Thymus (tissue), 14 donors: Measurements from ENCODE around the gene TBC1D24. TPM values are rescaled to one million over a fixed set of nuclear protein-coding genes. Genes with fewer than 3 reads are reported as not detected.

ENCODE experiments used
- DNase-seq, 9 donors: peaks; one replicate each; pipeline ENCODE4 v3.0.0-alpha.2; 2013; ENCODE audit warnings: low spot score in 9 of 9, low read depth in 6 of 9, missing footprints in 1 of 9
- H3K27ac ChIP-seq, 2 donors: one replicate each; pipeline ENCODE4 v1.5.1; 2013; ENCODE audit warnings: control low read depth in 1 of 2, low read depth in 1 of 2, low read length in 1 of 2, mild to moderate bottlenecking in 1 of 2, moderate library complexity in 1 of 2
- H3K27me3 ChIP-seq, 2 donors: one replicate each; pipeline ENCODE4 v1.5.1; 2013; ENCODE audit warnings: low read length in 1 of 2; ENCODE audit not compliant: control insufficient read depth in 2 of 2, insufficient read depth in 1 of 2
- H3K36me3 ChIP-seq, 2 donors: one replicate each; pipeline ENCODE4 v1.5.1; 2013; ENCODE audit warnings: low read length in 1 of 2, mild to moderate bottlenecking in 1 of 2, moderate library complexity in 1 of 2; ENCODE audit not compliant: control insufficient read depth in 2 of 2, insufficient read depth in 2 of 2
- H3K4me1 ChIP-seq, 2 donors: one replicate each; pipeline ENCODE4 v1.5.1; 2013; ENCODE audit warnings: low read length in 2 of 2; ENCODE audit not compliant: control insufficient read depth in 2 of 2, insufficient read depth in 2 of 2
- H3K4me3 ChIP-seq, 2 donors: one replicate each; pipeline ENCODE4 v1.5.1; 2013; ENCODE audit warnings: low read length in 2 of 2, control low read depth in 1 of 2, mild to moderate bottlenecking in 1 of 2
- H3K9me3 ChIP-seq, 2 donors: one replicate each; pipeline ENCODE4 v1.5.1; 2013; ENCODE audit warnings: low read length in 1 of 2, mild to moderate bottlenecking in 1 of 2; ENCODE audit not compliant: control insufficient read depth in 2 of 2, insufficient read depth in 1 of 2
- WGBS: extraction: QIAGEN DNeasy Blood & Tissue Kit; methylation state at CpG from one replicate; pipeline ENCODE4 v1.1.7; 2013; 5-methylcytosine and 5-hydroxymethylcytosine counted together
- long read RNA-seq, 10 donors: transcript quantifications; one replicate each; lab custom pipeline, GENCODE V29; 2026
- polyA plus RNA-seq: library from polyadenylated mRNA; stranded (reverse); fragments of 200-250 nt; gene quantifications from one replicate; pipeline ENCODE4 v1.2.3, GENCODE V29; 2013
- total RNA-seq: library from RNA; stranded (reverse); fragments of 120-200 nt; gene quantifications from one replicate; pipeline ENCODE4 v1.2.4, GENCODE V29; 2013
- donor health status: healthy.

The TBC1D24 gene
- 3.5 TPM for total RNA-seq
- polyA plus RNA-seq: 3.7 TPM
- long read RNA-seq, donor 1: 0 reads
- long read RNA-seq, donor 2: 0 reads
- long read RNA-seq, donor 3: 0 reads
- long read RNA-seq, donor 4: 0 reads
- long read RNA-seq, donor 5, full-length matches to known transcripts: 1 of 1 reads
- long read RNA-seq, donor 5, partial matches to known transcripts: 0 of 1 reads
- long read RNA-seq, donor 5, other reads (novel, unspliced or antisense): 0 of 1 reads
- long read RNA-seq, donor 6: 0 reads
- long read RNA-seq, donor 7: 0 reads
- long read RNA-seq, donor 8: 0 reads
- long read RNA-seq, donor 9: 0 reads
- long read RNA-seq, donor 10: 0 reads

GRCh38 chr16:2474877-2475412 is at the start of gene TBC1D24:
TBC1D24 (plus strand) TSS chr16:2475127; CDS start chr16:2496149, 21,022 bp downstream.
- WGBS: 1% methylated on average over 77 of the region's 77 CpGs
- Histone ChIP-seq H3K27me3 (peaks cover 58 to 60% of the 10 kb centered on the region in 2 donors), H3K4me3 (peak within 1 kb of the TSS; percentile 52 to 83), H3K4me1 (peaks cover 13 to 41% of the 10 kb centered on the region in 2 donors), H3K36me3 (no peaks in the 10 kb centered on the region), H3K9me3 (no peaks in the 10 kb centered on the region), H3K27ac (peak within 1 kb of the TSS in 1 of 2 donors; percentile 60)
- DNase-seq: peak in 7 of 9 donors; percentile 50 to 82 (median 71)

GRCh38 chr16:2425825-2426430 is 49.0 kb upstream of the TBC1D24 start:
- Histone ChIP-seq H3K27ac (no peak overlapping the region), H3K4me3 (no peak overlapping the region), H3K36me3 (peaks cover 0 to 5% of the 10 kb centered on the region in 2 donors), H3K27me3 (peaks cover 0 to 4% of the 10 kb centered on the region in 2 donors), H3K9me3 (no peaks in the 10 kb centered on the region), H3K4me1 (peaks cover 5 to 29% of the 10 kb centered on the region in 2 donors)
- WGBS: 97% methylated on average over 13 of the region's 13 CpGs
- no peak for DNase-seq

DNA sequence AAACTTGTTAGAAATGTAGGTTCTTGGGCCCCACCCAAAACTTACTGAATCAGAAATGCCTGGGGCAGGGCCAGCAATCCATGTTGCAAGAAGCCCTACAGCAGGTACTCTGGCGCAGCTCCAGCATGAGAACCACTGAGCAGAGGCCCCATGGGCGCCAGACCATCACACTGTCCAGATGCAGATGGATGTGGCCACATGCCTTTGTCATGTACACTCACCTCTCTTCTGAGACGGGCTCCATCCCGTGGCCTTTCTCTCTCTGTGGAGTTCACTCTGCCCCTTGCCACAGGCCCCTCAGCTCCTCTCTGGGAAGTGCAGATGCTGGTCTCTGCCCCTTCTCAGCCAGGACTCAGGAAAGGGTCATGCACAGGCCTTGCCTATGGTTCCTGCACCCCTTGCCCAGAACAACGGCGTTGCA is 48.0 kb upstream of the TBC1D24 start:
- no peak overlapping the region for H3K27ac ChIP-seq
- no peak overlapping the region for H3K4me3 ChIP-seq
- H3K36me3 ChIP-seq: peaks cover 0 to 16% of the 10 kb centered on the region in 2 donors
- peaks cover 0 to 2% of the 10 kb centered on the region in 2 donors for H3K27me3 ChIP-seq
- DNase-seq: no peak
- WGBS: 98% methylated on average over 6 of the region's 6 CpGs
- H3K4me1 ChIP-seq: peaks cover 7 to 33% of the 10 kb centered on the region in 2 donors
- H3K9me3 ChIP-seq: no peaks in the 10 kb centered on the region

- no peak overlapping the region for H3K4me3 ChIP-seq
- peaks cover 7 to 31% of the 10 kb centered on the region in 2 donors for H3K4me1 ChIP-seq
- 98% methylated on average over 4 of the region's 4 CpGs for WGBS
- H3K36me3 ChIP-seq: peaks cover 4 to 21% of the 10 kb centered on the region in 2 donors
- H3K27me3 ChIP-seq: peaks cover 0 to 2% of the 10 kb centered on the region in 2 donors
- H3K27ac ChIP-seq: no peak overlapping the region
- no peaks in the 10 kb centered on the region for H3K9me3 ChIP-seq
- DNase-seq: no peak
Observed at GRCh38 chr16:2427526-2427925, 47.4 kb upstream of the TBC1D24 start.

- peaks cover 7 to 27% of the 10 kb centered on the region in 2 donors for H3K4me1 ChIP-seq
- peak overlapping the region; percentile 12 to 48 for H3K27ac ChIP-seq
- peak overlapping the region; percentile 71 to 85 for H3K4me3 ChIP-seq
- no peaks in the 10 kb centered on the region for H3K27me3 ChIP-seq
- H3K9me3 ChIP-seq: no peaks in the 10 kb centered on the region
- no peak for DNase-seq
- peaks cover 11 to 28% of the 10 kb centered on the region in 2 donors for H3K36me3 ChIP-seq
- WGBS: 43% methylated on average over 28 of the region's 28 CpGs
Observed at GRCh38 chr16:2428051-2428783, 46.7 kb upstream of the TBC1D24 start.

- no peaks in the 10 kb centered on the region for H3K27me3 ChIP-seq
- no peak for DNase-seq
- H3K27ac ChIP-seq: peak overlapping the region; percentile 12 to 48
- H3K4me1 ChIP-seq: peaks cover 7 to 27% of the 10 kb centered on the region in 2 donors
- H3K36me3 ChIP-seq: peaks cover 15 to 33% of the 10 kb centered on the region in 2 donors
- H3K9me3 ChIP-seq: no peaks in the 10 kb centered on the region
- peak overlapping the region; percentile 71 to 85 for H3K4me3 ChIP-seq
- under 1% methylated on average over 24 of the region's 24 CpGs for WGBS
Observed at GRCh38 chr16:2428784-2429033, 46.2 kb upstream of the TBC1D24 start.

DNA sequence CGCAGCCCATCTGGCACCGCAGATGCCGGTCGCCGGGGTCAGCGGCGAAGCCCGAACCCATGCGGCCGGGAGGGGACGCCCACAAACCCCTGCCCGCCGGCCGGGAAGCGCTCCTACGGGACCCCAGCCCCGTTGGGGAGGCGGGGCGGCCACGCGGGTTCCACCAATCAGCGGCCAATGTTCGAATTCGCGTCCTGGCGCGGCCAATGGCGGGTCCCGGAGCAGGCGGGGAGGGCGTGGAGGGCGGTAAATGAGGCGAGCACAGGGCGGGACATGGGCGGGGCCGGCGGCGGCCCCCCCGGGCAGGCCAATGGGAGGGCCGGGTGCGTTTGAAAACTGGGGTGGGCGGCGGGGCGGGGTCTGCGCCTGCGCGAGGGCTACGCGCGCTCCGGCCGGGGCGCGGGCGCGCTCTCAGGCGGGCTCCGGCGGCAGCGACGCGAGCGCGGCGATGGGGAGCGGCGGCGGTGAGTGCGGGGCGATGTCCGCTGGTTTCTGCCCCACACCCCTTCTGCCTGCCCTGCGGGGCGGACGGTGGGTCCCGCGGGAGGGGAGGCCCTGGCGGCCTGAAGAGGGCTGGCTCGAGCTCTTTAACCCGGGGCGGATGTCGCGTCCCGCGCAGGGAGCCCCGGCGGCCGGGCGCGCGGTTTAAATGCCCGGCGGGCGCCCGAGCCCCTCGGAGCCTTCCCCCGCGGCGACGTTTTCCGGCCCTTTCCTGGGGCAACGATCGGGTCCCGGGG is 45.7 kb upstream of the TBC1D24 start, which contains the start of gene CCNF:
TSS of gene CCNF (plus strand) at position 414 of the 737 bp plus-strand sequence. CDS start at position 449, 35 bp downstream.
- DNase-seq: peak; percentile 87 to 98 (median 95)
- Histone ChIP-seq H3K9me3 (no peaks in the 10 kb centered on the region), H3K27me3 (no peaks in the 10 kb centered on the region), H3K4me3 (peak within 1 kb of the TSS; percentile 71 to 85), H3K27ac (peak within 1 kb of the TSS; percentile 48 to 68), H3K4me1 (peaks cover 7 to 27% of the 10 kb centered on the region in 2 donors), H3K36me3 (peaks cover 18 to 38% of the 10 kb centered on the region in 2 donors)
- under 1% methylated on average over 103 of the region's 103 CpGs for WGBS

DNA sequence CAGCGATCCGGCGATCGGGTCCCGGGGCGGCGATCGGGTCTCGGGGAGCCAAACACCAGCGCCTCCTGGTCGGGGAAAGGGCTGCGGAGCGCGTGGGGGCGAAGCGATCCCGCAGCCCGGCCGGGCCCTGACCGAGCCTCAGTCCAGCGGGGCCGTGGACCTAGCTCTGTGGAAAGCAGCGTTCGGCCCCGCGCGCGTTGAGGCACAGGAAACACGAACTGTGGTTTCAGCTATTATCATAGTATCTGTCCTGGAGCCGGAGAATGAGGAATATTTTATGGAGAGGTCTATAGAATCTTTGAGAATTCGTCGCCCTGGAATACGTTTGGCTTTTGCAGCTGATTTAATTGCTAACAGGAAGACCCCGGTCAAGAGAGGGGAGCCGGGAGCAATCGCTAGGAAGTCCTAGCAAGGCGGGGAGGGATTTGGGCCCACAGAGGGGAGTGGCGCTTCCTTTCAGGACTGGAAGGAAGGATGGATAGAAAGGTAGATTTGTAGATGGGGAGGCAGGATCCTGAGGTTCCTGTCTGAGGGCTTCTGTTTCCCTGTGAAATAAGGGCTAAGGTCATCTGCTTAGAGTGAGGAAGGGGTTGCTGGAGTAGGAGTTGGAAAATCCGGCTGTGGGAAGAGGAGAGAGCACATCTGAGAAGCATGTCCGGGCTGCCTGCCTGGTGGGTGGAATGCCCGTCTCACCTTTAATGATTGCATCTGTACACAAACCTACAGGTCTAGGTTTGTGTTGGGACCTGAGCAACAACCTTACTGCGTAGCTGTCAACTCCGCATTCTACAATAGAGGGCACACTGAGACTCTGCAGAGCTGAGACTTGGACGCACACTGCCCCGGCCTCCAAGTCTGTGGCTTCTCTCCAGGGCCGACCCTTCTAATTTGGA is 44.9 kb upstream of the TBC1D24 start:
- H3K4me3 ChIP-seq: peak overlapping the region; percentile 69 to 85

More for the DNA sequence above, 44.9 kb upstream of the TBC1D24 start:
- peaks cover 7 to 27% of the 10 kb centered on the region in 2 donors for H3K4me1 ChIP-seq
- 3% methylated on average over 46 of the region's 46 CpGs for WGBS
- H3K36me3 ChIP-seq: peaks cover 23 to 43% of the 10 kb centered on the region in 2 donors
- no peaks in the 10 kb centered on the region for H3K27me3 ChIP-seq
- H3K27ac ChIP-seq: peak overlapping the region in 1 of 2 donors; percentile 68
- peak in 4 of 9 donors; percentile 22 to 47 (median 30) for DNase-seq
- H3K9me3 ChIP-seq: no peaks in the 10 kb centered on the region
